Measurements from ENCODE around the gene S100A6.

DNA sequence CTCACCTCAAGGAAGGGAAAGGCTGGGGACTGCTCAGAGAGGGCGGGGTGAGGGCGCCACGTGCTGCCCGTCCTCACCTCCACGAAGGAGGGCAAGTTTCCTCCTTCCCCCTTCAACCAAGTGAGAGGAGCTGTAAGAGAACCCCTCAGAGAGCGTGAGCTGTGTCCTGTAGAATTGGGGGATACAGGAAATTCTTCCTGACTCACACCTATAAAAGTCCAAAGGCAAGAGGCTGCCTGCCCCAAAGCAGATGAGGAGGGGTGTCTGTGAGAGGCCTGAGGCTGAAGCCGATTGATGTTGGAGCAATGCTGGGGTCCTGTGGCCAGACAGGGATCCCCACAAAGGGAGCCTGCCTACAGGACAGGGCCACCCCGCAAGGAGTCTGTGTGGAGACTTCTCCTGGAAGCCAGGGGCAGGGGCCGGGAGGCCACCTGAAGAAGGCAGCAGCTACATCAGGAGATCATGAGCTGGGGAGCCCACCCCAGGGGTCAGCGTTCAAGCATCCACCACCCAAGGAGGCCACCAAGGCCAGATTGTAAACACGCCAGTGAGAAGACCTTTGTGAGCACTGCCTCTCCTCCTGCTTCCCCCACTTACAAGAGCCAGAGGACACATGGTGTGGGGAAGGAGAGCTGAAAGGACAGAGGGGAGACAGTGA lies 27.7 kb downstream of the S100A6 start:
- TF ChIP-seq, protein P1, sequence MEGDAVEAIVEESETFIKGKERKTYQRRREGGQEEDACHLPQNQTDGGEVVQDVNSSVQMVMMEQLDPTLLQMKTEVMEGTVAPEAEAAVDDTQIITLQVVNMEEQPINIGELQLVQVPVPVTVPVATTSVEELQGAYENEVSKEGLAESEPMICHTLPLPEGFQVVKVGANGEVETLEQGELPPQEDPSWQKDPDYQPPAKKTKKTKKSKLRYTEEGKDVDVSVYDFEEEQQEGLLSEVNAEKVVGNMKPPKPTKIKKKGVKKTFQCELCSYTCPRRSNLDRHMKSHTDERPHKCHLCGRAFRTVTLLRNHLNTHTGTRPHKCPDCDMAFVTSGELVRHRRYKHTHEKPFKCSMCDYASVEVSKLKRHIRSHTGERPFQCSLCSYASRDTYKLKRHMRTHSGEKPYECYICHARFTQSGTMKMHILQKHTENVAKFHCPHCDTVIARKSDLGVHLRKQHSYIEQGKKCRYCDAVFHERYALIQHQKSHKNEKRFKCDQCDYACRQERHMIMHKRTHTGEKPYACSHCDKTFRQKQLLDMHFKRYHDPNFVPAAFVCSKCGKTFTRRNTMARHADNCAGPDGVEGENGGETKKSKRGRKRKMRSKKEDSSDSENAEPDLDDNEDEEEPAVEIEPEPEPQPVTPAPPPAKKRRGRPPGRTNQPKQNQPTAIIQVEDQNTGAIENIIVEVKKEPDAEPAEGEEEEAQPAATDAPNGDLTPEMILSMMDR (IDR thresholded peaks at IDR 0.05): no peak
- no peak for TF ChIP-seq POLR2A (IDR thresholded peaks at IDR 0.05)
